ENCODE results near the gene FDCSP. TPM values are rescaled to one million over a fixed set of nuclear protein-coding genes. Genes with fewer than 3 reads are reported as not detected.

The FDCSP gene
- total and polyA plus RNA-seq, 4 donors: not detected

GRCh38 chr4:70243091-70243490, 17.2 kb downstream of the FDCSP start (continued):
- TF ChIP-seq, protein P1, sequence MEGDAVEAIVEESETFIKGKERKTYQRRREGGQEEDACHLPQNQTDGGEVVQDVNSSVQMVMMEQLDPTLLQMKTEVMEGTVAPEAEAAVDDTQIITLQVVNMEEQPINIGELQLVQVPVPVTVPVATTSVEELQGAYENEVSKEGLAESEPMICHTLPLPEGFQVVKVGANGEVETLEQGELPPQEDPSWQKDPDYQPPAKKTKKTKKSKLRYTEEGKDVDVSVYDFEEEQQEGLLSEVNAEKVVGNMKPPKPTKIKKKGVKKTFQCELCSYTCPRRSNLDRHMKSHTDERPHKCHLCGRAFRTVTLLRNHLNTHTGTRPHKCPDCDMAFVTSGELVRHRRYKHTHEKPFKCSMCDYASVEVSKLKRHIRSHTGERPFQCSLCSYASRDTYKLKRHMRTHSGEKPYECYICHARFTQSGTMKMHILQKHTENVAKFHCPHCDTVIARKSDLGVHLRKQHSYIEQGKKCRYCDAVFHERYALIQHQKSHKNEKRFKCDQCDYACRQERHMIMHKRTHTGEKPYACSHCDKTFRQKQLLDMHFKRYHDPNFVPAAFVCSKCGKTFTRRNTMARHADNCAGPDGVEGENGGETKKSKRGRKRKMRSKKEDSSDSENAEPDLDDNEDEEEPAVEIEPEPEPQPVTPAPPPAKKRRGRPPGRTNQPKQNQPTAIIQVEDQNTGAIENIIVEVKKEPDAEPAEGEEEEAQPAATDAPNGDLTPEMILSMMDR (IDR thresholded peaks at IDR 0.05; ENCODE audit: low read depth, low read length, missing input control): no peak

DNA sequence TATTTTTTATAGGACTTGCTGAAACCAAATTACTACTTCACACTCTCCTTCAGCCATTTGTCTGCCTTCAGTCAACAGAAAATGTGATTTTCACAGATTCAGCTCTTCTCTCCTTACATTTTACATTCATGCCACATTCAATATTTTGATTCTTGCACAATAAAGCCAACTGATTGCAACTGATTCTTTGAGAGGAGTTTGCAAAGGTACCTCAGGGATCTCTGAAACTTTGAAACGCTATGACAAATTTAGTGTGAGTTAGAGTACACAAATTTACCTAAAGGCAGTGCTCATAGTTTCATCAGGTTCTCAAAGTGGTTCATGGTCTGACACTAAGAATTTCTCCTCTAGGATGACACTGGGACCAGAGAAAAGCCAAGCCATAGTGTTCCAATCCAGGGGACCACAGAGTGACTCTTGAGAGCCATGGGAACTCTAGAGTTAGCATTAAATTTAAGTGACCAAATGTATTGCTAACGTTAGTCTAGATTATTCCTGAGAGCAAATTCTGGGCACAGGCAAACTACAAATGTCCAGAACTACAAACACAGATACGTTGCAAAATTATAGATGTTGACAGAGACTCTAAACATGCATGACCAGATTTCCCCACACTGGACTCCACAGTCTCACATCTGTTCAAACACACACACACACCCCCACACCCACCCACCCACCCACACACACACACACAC, 25.5 kb downstream of the FDCSP start:
- TF ChIP-seq TAF1 (conservative IDR thresholded peaks at IDR 0.05) (no peak), HNF4A (conservative IDR thresholded peaks at IDR 0.05) (peak in 1 of 2 donors; percentile 34), FOXA1 (IDR thresholded peaks at IDR 0.05) (no peak), SP1 (IDR thresholded peaks at IDR 0.05) (peak; percentile 35), RXRA (IDR thresholded peaks at IDR 0.05) (peak in 1 of 2 donors; percentile 13)
- no peak for DNase-seq (ENCODE audit: low spot score)

DNA sequence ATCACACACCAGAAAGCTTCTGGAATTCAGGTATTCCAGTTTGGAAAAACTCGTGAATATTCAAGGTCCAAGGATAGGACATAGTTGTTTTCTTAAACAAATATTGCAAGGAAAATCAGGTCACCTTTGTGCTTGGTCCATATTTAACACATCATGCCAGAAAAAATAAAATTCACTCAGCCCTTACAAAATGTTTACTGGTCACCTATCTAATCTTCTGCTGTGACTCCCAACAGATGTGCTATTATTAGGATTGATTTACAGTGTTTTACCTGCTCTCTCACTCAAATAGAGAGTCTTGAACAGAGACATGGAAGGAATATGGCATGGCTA, 26.0 kb downstream of the FDCSP start:
- no peaks in the 10 kb centered on the region for H3K27me3 ChIP-seq (ENCODE audit: control insufficient read depth in 4 of 4, insufficient read depth in 4 of 4, low read length in 3 of 4)
- peaks cover 0 to 10% (median 5%) of the 10 kb centered on the region in 4 donors for H3K4me1 ChIP-seq (ENCODE audit: control insufficient read depth in 4 of 4, insufficient read depth in 4 of 4, low read length in 3 of 4)
- 27% methylated on average over 1 of the region's 1 CpG for WGBS
- no peak for DNase-seq (ENCODE audit: low spot score)
- H3K9me3 ChIP-seq (ENCODE audit: control insufficient read depth in 4 of 4, low read length in 3 of 4): no peaks in the 10 kb centered on the region
- H3K9ac ChIP-seq (ENCODE audit: low read depth in 1 of 2, low read length in 2 of 2): no peak overlapping the region
- H3K27ac ChIP-seq (ENCODE audit: low read depth in 1 of 2, low read length in 2 of 2): peak overlapping the region in 1 of 2 donors; percentile 30
- no peaks in the 10 kb centered on the region for H3K36me3 ChIP-seq (ENCODE audit: control insufficient read depth in 4 of 4, insufficient read depth in 3 of 4, low read depth in 1 of 4, low read length in 3 of 4)
- TF ChIP-seq EGR1 (IDR thresholded peaks at IDR 0.05; ENCODE audit: low read depth in 2 of 2) (peak in 1 of 2 donors; percentile 13), NR2F2 (IDR thresholded peaks at IDR 0.05) (no peak), RXRA (IDR thresholded peaks at IDR 0.05) (peak in 1 of 2 donors; percentile 24), HNF4A (conservative IDR thresholded peaks at IDR 0.05) (peak; percentile 35 to 60), FOXA1 (IDR thresholded peaks at IDR 0.05) (no peak), FOXA2 (IDR thresholded peaks at IDR 0.05) (peak; percentile 29)
- TF ChIP-seq, protein P2, sequence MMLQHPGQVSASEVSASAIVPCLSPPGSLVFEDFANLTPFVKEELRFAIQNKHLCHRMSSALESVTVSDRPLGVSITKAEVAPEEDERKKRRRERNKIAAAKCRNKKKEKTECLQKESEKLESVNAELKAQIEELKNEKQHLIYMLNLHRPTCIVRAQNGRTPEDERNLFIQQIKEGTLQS (IDR thresholded peaks at IDR 0.05): no peak
- no peak overlapping the region for H3K4me3 ChIP-seq (ENCODE audit: low read depth in 1 of 3, low read length in 3 of 3)

More for the DNA sequence above, 25.5 kb downstream of the FDCSP start:
- WGBS: 28% methylated on average over 3 of the region's 3 CpGs
- H3K27me3 ChIP-seq (ENCODE audit: control insufficient read depth in 4 of 4, insufficient read depth in 4 of 4, low read length in 3 of 4): no peaks in the 10 kb centered on the region
- H3K4me3 ChIP-seq (ENCODE audit: low read depth in 1 of 3, low read length in 3 of 3): no peak overlapping the region
- peak overlapping the region; percentile 78 to 84 for H3K27ac ChIP-seq (ENCODE audit: low read depth in 1 of 2, low read length in 2 of 2)
- no peaks in the 10 kb centered on the region for H3K36me3 ChIP-seq (ENCODE audit: control insufficient read depth in 4 of 4, insufficient read depth in 3 of 4, low read depth in 1 of 4, low read length in 3 of 4)
- no peaks in the 10 kb centered on the region for H3K9me3 ChIP-seq (ENCODE audit: control insufficient read depth in 4 of 4, low read length in 3 of 4)
- H3K4me1 ChIP-seq (ENCODE audit: control insufficient read depth in 4 of 4, insufficient read depth in 4 of 4, low read length in 3 of 4): peaks cover 0 to 10% (median 5%) of the 10 kb centered on the region in 4 donors
- H3K9ac ChIP-seq (ENCODE audit: low read depth in 1 of 2, low read length in 2 of 2): no peak overlapping the region

DNA sequence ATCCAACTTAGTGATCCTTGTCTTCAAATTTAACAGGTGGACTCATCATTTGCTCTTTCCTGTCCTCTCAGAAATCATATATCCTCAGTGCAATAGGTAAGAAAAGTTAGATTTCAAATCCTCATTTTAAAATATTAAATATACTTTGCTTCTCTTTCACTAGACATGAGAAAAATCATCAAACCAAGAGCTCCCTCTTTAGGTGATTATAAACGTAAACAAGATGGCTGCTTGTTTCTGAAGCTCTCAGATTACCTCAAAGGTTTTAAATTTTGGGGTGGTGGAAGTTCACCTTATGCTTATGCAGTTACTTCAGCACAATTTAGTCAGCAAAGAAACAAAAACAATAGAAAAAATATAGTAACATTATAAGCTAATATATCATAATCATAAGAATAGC, 43.8 kb downstream of the FDCSP start:
- Histone ChIP-seq H3K36me3 (ENCODE audit: control insufficient read depth in 4 of 4, insufficient read depth in 3 of 4, low read depth in 1 of 4, low read length in 3 of 4) (no peaks in the 10 kb centered on the region), H3K4me1 (ENCODE audit: control insufficient read depth in 4 of 4, insufficient read depth in 4 of 4, low read length in 3 of 4) (no peaks in the 10 kb centered on the region), H3K27ac (ENCODE audit: low read depth in 1 of 2, low read length in 2 of 2) (no peak overlapping the region), H3K4me3 (ENCODE audit: low read depth in 1 of 3, low read length in 3 of 3) (no peak overlapping the region), H3K9ac (ENCODE audit: low read depth in 1 of 2, low read length in 2 of 2) (no peak overlapping the region), H3K9me3 (ENCODE audit: control insufficient read depth in 4 of 4, low read length in 3 of 4) (no peaks in the 10 kb centered on the region), H3K27me3 (ENCODE audit: control insufficient read depth in 4 of 4, insufficient read depth in 4 of 4, low read length in 3 of 4) (no peaks in the 10 kb centered on the region)
- peak; percentile 64 to 77 for TF ChIP-seq RAD21 (IDR thresholded peaks at IDR 0.05)
- TF ChIP-seq EGR1 (IDR thresholded peaks at IDR 0.05; ENCODE audit: low read depth in 2 of 2): no peak
- TF ChIP-seq, protein P1 (IDR thresholded peaks at IDR 0.05; ENCODE audit: low read depth, low read length, missing input control): peak; percentile 27
- TF ChIP-seq YY1 (IDR thresholded peaks at IDR 0.05): peak; percentile 88
- no peak for TF ChIP-seq NR2F2 (IDR thresholded peaks at IDR 0.05)
- WGBS: 7% methylated on average over 1 of the region's 1 CpG
- DNase-seq (ENCODE audit: low spot score): no peak

All from liver (tissue), 9 donors.